KG1 (cell line): ENCODE results near the gene NHS.

ENCODE experiments used
- DNase-seq: peaks from one replicate; lab custom pipeline; 2025; lab: John Stamatoyannopoulos, UW

NHS gene

DNA sequence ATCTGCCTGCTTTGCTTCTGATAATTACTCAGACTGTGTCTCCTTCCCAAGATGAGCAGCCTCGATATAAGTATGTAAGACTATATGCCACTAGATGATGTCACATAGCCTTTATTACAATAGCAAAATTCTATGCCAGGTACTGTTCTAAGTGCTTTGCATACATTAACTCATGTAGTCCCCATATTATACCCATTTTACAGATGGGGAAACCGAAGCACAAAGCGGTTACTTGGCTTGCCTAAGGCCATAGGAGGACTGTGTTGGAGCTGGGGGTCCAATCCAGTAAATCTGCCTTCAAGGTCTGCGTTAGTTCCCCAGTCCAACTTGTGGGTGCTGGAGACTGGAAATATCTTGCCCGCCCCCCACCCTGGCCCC lies 361.5 kb downstream of the NHS start:
- DNase-seq = no peak

DNA sequence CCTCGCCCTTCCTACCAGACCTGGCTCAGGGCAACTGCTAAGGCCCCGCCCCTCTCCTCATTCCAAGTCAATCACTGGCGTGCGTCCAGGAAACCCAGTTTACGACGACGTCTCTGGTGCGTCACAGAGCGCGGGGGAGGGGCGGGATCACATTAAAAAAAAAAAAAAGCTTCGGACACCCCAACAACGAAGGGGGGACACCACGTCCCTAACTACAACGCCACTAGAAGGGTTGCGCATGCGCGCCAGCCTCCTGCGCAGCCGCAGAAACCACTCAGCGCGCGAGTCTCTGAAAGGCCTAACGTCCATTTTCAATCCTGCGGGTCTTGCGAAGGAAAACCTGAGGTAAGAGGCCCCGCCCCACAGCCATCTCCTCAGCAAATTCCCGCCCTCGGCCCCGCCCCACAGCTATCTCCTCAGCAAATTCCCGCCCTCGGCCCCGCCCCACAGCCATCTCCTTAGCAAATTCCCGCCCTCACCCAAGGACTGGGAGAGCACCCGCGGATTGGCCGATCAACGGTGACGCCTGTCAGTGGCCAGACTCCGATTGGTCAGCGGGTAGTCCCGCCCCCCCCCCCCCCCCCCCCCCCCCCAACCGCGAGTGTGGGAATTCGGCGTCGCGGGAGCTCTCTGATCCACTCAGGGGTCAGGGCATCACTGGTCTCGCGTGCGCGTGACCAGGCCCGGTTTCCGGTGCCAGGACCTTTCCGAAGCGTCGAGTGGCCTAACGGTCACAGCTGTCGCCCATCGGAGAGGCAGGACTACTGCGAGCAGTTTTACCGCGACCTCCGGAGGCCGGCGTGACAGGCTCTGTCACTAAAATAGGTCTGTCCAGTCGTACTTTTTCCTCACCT lies 362.1 kb downstream of the NHS start, which contains the start of gene SCML1:
Gene SCML1, plus strand, starts transcription at position 638 of the 854 bp plus-strand sequence. CDS start 6,694 bp downstream, outside the sequence.
- DNase-seq = no peak

DNA sequence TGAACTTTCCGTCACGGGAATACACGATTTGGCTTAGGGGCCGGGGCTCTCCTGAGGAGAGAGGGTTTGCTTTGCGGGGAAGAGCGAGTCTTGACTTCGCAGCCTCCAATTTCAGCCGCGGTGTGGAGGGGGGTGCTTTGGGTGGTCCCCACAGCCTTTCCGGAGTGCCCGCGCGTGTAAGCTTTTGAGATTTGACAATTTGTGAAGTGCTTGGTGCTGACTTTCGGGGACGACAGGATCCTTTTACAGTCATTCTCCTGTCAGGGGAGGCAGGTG lies 362.6 kb downstream of the NHS start:
- no peak for DNase-seq

DNA sequence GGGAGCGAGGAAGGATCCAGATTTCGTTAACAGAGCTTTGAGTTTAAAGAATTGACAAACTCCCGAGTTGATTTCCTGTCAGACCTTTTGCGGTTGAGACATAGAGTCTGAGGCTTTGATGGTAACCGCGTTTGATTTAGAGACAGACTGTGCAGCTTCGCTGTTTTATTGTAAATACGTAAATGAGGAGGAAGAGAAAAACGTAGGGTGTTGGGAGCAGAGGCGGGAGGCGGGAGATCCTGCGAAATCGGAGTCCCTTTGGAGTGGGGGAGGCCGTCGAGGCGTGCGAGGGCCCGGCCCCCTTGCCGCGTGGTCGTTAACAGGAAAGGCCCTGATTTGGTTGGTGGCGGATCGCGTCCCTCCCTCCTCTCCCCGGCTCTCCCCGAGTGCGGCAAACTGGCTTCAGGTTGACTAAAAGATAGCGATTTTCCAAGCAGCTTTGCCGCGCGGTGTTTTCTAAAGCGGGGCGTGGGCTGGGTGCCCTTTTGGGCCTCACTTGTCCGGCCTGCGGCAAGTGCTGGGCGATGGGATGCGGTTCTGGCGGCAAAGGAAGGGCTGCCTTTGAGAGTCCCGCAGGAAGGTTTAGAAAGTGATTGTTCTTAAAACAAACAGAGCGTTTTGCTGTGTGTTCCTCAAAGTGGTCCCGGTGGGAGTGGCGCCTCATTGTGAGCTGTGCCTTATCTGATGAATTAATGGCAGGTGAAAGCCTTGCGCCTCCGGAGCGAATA lies 363.1 kb downstream of the NHS start:
- DNase-seq = no peak

DNA sequence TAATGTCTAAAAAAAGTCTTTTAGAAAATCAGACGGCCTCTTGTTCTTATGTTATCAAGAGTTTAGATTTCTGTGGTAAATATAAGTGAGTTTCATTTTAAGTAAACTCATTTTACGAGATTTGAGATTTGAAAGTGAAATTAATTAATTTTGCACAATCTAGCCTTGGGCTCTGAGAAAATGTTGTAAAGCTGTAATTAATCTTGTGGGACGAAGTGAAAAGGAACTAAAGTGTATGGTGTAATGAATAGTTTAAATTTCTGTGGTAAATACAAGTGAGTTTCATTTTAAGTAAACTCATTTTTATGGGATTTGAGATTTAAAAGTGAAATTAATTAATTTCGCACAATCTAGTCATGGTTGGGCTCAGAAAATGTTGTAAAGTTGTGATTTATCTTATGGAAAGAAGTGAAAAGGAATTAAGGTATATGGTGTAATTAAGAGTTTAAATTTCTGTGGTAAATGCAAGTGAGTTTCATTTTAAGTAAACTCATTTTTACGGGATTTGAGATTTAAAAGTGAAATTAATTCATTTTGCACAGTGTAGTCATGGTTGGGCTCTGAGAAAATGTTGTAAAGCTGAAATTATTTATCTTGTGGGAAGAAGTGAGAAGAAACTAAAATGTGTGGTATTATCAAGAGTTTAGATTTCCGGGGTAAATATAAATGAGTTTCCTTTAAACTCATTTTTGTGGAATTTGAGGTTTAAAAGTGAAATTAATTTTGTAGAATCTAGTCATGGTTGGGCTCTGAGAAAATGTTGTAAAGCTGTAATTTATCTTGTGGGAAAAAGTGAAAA lies 363.9 kb downstream of the NHS start:
- DNase-seq = no peak

DNA sequence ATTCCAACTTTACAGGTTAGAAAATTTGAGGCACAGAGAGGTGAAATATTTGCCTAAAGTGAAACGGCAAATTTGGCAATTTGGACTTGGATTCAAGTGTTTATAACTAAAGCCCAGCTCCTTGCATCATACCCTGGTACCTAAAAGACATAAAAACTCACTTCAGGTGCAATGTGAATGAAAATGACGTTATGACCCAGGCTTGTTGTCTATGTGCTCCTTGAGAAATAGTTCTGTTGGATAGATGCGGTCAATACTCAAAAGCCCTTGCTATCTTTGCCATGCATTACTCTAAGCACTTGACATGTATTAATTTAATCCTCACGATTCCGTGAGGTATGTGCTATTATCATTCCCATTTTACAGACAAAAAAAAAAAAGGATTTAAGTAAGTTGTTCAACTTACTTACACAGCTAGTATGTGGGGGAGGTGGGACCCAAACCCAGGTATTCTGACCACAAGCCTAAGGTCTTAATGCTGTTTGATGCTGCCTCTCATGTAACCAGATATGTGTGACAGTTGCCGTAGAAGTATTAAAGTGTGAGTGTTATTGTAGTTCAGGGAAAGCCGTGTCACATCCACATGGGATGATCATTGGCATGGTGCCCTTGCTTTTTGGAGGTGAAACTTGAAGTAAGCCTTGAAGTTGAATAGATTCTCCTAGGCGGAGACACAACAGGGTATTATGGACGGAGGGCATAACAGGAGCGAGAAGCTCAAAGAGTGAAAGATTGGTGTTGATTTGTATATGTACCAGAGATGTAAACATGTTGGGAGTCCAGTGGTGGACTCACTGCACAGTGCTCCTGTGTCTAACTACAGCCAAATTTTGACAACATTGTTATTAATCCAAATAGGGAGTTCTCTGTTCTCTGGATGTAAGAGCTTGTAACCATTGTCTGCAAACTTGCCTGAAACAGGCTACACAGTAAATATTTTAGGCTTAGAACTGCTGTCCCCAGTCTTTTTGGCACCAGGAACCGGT lies 365.4 kb downstream of the NHS start:
- no peak for DNase-seq

DNA sequence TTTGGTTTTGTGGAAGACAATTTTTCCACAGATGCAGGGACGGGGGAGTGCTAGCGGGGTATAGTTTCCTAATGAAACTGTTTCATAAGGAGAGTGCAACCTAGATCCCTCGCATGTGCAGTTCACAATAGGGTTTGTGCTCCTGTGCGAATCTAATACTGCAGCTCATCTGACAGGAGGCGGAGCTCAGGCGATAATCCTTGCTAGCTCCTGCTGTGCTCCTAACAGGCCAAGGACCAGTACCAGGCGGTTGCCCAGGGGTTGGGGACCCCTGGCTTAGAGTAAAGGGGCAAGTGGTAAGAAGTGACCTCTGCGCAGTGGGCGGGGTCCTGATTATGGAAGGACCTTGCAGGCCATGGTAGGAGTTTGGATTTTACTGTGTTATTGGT lies 366.1 kb downstream of the NHS start:
- DNase-seq = no peak

DNA sequence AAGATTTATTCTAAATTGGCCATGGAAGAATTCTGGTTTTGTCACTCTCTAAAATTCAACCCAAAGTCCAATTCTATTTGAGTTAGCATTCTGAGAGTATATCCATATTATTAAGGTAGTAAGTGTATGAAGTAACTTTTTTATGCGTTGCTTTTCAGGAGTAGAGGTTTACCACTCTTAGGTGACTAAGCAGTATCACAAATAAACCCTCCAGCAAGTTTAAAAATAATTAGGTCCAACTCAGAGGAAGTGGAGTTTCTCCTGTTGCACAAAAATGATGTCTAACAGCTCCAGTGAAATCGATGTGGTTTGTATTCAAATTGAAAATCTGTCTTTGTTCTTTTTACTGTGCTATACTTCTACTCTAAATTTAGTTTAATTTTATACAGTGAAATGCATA lies 368.9 kb downstream of the NHS start:
- DNase-seq = no peak

DNA sequence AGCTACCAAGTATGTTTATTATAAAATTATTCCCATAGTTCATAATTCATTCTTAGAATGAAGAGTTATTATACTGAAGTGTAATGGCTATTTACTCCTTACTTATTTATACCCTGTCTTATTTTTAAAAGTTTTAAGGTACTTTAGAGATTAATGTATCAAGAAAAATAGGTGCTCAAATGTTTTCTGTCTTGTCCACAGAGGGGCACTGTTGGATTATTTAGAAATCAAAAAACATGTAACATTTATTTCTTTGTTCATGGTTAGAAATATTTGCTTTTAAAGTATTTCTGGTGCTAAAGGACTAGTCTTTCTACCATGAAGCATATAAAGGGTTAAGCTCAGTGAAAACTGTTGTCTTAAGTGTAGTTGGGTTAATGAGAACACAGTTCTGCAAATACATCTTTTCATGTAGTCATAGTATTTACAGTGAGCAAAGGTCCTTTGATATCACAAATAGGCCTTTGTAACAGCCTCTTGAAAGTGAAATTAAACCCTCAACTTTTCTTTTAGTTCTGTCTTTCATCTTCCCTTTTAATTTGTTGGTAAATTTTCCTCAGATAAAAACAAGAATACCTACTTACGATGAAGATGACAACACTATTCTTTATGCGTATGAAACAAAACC lies 370.0 kb downstream of the NHS start:
- DNase-seq = no peak

DNA sequence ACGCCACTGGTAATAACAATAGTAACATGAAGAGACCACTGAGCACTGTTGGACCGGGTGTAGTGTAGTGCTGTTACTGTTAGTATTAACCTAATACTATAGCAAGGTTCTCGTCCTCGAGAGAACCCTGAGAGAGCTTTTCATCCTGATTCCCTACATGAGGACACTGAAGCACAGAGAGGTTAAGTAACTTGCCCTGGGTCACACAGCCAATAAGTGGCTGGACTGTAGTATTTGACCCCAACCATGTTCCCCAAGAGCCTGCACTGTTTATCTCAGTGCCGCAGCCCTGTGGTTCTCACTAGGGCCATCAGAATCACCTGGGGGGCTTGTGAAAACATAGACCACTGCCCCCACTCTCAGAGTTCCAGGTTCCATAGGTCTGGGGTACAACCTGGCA lies 372.7 kb downstream of the NHS start:
- no peak for DNase-seq

DNA sequence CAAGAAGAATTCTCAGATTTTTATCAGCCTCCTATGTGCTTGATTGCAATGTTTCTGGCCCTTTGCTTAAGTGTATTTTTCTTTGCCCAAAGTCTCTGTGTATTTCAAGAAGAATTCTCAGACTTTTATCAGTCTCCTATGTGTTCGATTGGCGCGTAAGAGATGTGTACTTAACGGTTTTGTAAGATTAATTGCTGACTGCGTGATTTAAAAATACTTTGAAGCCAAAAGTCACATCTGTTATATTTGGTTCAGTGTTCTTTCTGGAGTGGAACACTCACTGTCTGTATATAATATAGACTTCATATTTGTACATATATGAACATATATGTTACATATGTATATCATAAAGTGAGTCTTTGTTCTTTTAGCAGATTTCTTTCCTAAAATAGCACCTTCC lies 373.7 kb downstream of the NHS start:
- no peak for DNase-seq

DNA sequence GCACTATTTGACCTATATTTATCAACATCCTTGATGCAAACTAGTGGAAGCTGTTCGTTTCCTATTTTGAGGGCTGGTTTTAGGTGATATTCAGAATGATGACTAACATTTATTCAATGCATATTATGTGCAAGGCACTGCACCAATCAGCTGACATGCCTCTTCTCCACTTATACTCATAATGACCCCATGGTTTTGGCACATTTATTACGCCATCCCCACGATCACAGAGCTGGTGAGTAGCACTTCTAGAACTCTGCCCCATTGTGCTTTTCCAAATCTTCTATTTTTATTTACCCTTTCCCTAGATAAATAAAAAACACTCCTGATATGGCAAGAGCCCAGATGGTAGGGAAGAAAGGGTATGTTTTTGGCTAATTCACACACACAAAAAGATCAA lies 375.4 kb downstream of the NHS start:
- DNase-seq = no peak

DNA sequence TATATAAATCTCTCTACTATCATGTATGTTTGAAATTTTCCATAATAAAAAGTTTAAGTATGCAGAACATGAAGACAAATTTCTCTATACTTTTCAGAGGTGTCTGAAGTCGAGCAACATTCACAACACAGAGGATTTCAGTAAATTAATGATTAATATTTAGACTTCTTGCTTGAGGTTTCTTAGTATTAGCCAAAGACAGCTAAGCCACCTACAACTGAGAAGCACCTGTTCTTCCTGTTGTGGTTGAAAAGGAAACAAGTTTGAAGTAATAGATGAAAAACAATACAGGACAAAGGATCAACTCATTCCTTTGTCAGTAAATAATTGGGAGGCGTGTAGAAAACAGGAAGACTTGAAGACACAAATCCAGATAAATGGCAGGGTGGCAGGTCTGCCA lies 383.4 kb downstream of the NHS start:
- no peak for DNase-seq

DNA sequence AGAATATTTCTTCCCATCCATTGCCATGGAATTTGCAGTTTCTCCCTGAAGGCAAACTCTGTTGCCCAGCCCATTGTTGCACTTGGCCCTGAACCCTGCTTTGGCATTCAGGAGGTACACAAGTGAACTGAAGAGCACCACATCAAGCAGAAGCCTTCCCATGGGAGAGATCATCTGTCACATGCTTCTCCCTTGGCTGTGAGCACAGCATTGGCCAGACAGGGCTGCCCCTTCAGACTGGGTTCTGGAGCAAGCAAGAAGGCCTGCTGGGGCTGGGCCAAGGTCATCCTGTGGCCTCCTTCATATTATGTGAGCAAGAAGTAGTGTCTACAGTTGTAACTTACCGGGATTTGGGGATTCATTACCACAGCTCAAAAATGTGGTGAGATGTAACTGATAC lies 385.0 kb downstream of the NHS start:
- no peak for DNase-seq

DNA sequence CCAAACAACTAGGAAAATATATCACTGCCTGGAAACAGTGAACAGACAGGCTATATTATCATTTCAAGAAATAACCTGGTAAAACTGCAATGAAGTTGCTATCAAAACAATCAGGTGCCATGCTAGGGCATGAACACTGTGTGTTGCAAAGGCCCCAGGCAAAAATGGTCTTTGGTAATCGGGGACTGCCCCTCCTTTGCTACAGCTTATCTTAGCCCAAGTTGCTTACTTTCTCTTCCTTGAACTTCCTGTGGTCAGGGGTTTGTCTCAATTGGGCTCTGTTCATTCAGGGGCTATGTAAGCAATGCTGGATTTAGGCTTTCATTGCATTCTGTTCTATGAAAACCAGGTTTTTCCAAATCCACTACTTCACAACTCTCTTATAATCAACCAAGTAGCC lies 392.7 kb downstream of the NHS start:
- DNase-seq = no peak

DNA sequence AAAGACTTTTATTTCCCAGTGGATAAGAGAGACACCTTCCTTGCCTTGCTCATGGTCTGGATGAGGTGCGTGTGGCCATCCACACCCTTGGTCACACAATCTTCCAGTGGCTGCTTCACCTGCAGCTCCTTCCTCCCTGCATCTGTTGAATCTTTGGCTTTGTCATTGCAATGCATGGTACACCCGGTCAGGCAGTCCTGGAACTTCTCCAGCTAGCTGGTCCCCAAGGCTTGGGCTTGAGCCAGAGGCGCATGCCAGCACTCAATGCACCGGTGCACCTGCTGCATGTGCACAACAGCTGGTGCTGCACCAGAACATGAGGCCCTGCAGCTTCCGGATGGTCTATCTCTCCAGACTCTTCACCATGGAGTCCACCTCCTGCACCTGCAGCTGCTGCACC lies 394.0 kb downstream of the NHS start:
- no peak for DNase-seq

DNA sequence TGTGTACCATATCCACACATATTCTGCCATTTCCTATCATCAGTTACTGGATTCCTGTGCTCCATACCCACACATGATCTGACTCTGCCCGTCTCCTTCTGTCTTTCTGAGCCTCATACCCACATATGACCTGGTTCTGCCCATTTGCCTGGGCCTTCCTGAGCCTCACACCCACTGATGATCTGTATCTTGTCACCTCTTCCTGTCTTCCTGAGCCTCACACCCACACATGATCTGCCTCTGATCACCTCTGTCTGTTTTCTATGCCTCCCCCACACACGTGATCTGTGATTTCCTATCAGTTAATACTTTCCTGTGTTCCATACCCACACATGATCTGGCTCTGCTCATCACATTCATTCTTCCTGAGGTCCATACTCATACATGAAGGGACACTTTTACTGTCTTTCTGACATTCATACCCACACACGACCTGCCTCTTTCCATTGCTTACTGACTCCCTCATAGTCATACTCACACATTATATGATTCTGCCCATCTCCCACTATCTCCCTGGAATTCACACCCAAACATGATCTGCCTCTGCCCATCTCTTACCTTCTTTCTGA lies 394.8 kb downstream of the NHS start:
- no peak for DNase-seq

DNA sequence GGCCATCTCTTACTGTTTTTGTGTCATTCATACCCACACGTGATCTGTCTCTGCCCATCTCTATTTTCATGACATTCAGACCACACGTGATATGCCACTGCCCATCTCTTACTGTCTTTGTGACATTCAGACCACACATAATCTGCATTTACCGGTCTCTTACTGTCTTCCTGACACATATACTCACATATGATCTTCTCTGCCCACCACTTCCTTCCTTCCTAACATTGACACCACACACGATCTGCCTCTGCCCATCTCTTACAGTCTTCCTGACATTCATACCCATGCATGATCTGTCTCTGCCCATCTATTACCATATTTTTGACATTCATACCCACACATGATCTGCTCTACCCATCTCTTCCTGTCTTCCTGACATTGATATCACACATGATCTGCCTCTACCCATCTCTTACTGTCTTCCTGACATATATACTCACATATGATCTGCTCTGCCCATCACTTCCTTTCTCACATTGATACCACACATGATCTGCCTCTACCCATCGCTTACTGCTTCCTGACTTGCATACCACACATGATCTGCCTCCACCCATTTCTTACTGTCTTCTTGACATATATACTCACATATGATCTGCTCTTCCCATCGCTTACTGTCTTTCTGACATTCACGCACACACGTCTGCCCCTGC lies 398.3 kb downstream of the NHS start:
- DNase-seq = no peak

DNA sequence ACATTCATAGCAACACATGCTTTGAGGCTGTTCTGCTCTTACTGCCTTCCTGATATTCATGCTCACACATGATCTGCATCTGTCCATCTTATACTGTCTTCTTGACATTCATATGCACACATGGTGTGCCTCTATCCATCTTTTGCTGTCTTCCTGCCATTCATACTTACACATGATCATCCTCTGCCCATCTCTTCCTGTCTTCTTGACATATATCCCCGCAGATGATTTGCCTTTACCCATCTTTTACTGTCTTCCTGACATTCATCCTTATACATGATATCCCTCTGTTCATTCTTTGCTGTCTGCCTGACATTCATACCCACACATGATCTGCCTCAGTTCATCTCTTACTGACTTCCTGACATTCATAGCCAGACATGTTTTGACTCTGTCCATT lies 399.1 kb downstream of the NHS start:
- no peak for DNase-seq

DNA sequence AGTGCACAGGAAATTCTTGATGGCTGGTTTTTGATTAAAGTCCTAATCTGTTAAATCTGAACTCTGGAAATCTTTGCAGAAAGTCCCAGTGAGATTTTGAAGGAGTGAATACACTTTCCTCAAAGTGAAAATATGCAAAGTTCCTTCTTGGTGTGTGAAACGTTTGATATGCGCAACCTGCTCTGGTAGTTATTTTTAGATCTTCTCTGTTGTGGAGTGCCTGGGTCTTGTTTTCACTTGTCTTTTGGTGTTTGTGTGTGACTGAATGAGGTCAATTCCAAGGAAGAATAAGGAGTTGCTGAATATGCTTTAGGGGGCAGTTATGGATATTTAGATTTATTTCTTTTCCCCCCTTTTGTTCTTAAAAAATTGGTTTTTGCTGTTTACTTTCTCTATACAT lies 404.0 kb downstream of the NHS start:
- no peak for DNase-seq
